HT-29 (cell line): Measurements from ENCODE around the gene HK1. TPM values are rescaled to one million over a fixed set of nuclear protein-coding genes. Genes with fewer than 3 reads are reported as not detected.
"Not testable (repeated sequence)": the region's sequence is repeated elsewhere in the genome, so short reads cannot be mapped to it uniquely, and the experiment has no call there.

Experiments used
- DNase-seq: peaks from one replicate; pipeline ENCODE4 v3.0.0-alpha.2; 2015; ENCODE audit warnings: low spot score
- total RNA-seq: library from RNA; depleted of rRNA; stranded (reverse); fragments of >200 nt; shearing (Covaris generic); gene quantifications from 2 replicates; pipeline ENCODE4 v1.2.3, GENCODE V29; 2014

The HK1 gene
- total RNA-seq, 1 experiment from 2014 or later: 61.8 TPM

- DNase-seq: peak; percentile 79
These were observed 49.4 kb downstream of the HK1 start for GRCh38 chr10:69327463-69328379.

- DNase-seq: no peak
These were observed 50.1 kb downstream of the HK1 start for GRCh38 chr10:69328380-69328735.

DNA sequence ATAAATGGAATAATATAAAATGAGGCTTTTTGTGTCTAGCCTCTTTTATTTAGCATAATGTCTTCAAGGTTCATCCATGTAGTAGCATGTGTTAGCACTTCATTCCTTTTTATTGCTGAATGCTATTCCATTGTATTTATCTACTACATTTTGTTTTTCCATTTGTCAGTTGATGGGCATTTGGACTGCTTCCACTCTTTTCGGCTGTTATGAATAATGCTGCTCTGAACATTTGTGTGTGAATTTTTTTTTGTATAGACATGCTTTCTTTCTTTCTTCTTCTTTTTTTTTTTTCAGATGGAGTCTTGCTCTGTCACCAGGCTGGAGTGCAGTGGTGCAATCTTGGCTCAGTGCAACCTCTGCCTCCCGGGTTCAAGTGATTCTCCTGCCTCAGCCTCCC, 50.6 kb downstream of the HK1 start:
- DNase-seq: not testable (repeated sequence)

- no peak for DNase-seq
These were observed 51.5 kb downstream of the HK1 start for GRCh38 chr10:69329721-69330178.

DNA sequence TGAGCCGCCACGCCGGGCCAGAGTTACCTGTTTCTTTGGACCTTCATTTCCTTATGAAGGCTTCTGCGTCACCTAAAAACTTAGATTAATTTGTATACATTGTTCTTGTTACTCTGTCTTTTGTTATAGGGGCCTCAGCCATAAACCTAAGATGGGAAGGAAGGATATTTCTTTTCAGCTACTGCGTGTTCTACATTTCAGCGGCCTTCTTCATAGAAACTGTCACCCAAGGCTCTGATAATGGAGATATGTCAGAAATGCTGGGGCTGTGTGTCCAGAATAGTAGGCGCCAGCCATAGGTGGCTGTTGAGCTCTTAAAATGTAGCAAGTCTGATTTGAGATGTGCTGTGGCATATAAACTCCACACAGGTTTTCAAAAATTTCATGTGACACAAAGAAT, 52.9 kb downstream of the HK1 start:
- no peak for DNase-seq

GRCh38 chr10:69332278-69333010, 54.1 kb downstream of the HK1 start:
- no peak for DNase-seq

GRCh38 chr10:69333205-69333604, 54.9 kb downstream of the HK1 start:
- DNase-seq: peak; percentile 80

DNA sequence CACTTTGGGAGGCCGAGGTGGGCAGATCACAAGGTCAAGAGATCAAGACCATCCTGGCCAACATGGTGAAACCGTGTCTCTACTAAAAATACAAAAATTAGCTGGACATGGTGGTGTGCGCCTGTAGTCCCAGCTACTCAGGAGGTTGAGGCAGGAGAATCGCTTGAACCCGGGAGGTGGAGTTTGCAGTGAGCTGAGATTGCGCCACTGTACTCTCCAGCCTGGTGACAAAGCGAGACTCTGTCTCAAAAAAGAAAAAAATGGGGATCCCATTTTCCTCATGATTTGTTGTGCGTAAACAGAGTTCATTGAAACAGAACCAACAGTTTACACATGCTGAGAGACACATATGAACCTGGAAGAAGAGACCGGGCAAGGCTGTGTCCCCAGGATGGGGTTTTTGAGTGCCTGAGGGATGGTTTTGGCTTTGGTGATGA, 55.6 kb downstream of the HK1 start:
- not testable (repeated sequence) for DNase-seq

- peak; percentile 33 for DNase-seq
These were observed 56.2 kb downstream of the HK1 start for GRCh38 chr10:69334302-69335062.

GRCh38 chr10:69335063-69335587, 56.8 kb downstream of the HK1 start:
- DNase-seq: peak; percentile 66

DNA sequence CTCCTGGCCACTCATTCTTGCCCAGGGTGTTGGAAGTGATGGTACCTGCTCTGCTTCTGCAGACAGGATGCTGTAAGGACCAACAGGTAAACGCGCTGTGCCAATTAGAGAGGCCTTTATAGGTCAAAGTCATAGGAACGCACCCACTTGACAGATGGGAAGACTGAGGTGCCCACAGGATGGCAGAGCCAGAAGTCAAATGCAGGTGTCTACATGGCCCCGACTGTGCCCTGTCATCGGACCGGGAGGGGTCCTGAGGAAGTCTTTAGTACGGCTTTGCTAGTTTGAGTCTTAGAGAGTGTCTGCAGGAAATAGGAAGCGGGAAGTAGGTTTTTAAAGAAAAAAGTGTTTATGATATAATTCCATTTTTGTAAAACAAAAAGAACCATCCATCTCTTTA, 57.3 kb downstream of the HK1 start:
- DNase-seq: no peak

DNA sequence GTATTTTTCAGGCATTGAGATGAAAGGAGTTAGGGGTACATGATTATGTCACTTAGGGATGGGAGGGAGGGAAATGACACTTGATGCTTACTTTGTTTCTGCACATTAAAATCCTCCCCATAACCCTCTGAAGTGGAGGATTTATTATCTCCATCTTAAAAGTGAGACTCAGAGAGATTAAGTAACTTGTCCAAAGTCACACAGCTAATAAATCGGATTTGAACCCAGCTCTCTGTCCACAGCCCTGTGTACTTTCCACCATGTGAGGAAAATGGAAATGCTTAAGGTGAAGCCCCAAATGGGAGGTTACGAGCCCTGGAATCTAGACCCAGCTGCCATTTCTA, 58.6 kb downstream of the HK1 start:
- no peak for DNase-seq

- DNase-seq: no peak
These were observed 59.2 kb downstream of the HK1 start for GRCh38 chr10:69337296-69338132.

DNA sequence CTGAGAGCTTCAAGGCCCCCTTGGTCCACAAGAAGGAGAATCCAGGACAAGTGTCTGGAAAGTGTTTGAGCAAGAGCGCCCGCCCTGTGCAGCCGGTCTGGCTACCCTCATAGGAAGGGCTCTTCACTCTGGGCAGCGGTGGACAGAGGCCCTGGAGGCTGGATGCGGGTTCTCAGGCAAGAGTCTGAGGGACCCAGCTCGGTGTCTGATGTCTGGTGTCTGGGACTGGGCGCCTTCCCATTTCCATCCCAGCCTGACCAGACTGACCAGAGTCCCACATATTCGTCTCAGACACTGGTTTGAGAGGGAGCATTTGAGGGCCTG, 59.8 kb downstream of the HK1 start:
- DNase-seq: no peak

DNA sequence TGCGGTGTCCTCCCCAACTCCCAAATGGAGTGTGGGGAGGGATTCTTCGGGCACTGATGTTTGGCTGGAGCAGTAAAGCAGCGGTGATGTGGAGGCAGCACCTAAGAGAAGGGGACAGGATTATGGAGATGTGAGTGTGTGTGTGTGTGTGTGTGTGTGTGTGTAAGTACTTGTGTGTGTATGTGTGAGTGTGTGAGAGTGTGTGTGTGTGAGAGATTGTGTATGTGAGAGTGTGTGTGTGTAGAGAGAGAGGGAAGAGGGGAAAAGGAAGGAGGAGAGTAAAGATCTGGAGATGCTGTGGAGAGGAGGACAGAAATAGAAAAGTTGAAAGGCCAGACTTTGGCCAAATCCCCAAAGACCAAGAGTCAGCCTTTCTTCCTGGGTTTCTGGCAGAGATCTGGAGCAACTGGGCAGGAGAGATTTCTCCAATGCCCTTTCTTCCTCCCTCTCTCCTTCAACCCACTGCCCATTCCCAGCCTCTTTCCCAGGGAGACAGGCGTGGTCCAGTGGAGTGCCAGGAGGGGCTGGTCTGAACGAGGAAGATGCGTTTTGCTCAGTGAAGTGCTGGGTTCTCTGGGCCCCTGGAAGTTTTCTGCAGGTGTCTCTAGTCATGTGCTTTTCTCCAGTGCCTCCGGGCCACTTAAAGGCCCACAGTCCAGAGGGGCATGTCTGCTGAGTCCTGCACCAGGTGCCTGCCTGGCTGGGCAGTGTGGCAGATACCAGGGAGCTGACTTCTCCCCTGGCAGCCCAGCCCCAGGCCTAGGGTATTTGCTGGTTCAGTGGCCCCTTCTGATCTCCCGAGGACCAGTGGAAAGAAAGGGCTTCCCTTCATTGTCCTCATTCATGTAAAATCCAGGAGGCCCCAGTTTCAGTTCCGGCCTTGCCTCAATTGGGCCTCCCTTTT, 60.5 kb downstream of the HK1 start:
- no peak for DNase-seq

DNA sequence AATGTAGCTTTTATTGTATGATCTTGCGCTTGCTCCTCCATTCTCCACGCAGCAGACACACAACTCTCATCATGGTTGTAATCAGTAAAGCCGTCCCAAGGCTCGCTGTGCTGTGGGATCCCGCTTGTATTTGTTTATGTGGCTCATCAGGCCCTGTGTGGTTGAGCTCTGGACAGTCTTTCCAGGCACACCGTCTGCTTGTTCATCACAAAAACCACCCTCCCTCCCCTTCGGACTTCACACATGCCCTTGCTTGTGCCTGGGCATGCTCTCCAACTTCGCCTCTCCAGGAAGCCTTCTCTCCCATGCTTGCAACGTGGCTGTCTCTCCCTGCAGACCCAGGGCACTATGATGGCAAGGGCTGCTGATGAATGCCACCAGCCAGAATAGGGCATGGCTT, 62.4 kb downstream of the HK1 start:
- DNase-seq: no peak

GRCh38 chr10:69343905-69344304, 65.6 kb downstream of the HK1 start:
- no peak for DNase-seq

- no peak for DNase-seq
These were observed 66.4 kb downstream of the HK1 start for GRCh38 chr10:69344591-69345252.

DNA sequence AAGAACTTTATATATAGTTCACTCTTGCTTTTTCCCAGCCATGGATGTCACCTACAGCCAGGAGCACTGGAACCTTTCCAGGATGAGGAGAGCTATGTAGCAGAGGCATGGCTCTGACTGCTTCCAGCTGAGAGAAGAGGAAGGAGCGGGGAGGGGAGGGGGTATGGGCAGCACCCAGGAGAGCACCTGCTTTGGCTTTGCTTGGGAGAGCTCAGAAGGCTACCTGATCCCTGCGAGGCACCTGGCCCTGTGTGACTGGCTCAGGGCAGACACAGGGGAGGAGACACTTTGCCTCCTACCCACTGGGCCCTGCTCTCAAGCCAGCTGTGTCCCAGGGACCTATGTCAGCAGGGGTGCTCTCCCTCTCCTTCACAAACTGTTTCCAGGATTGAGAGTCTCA, 67.1 kb downstream of the HK1 start:
- DNase-seq: no peak
